Liver (tissue), 9 donors: ENCODE measurements around the gene TOMM40L. TPM values are rescaled to one million over a fixed set of nuclear protein-coding genes. Genes with fewer than 3 reads are reported as not detected.

Experiments
- DNase-seq: peaks from one replicate; pipeline ENCODE4 v3.0.0-alpha.2; 2017; ENCODE audit warnings: low spot score
- H3K27ac ChIP-seq, 2 donors: one replicate each; pipeline ENCODE4 v1.7.0; 2013; ENCODE audit warnings: inconsistent platforms in 2 of 2, low read length in 2 of 2, control low read depth in 1 of 2, low read depth in 1 of 2, mild to moderate bottlenecking in 1 of 2
- H3K27me3 ChIP-seq, 4 donors: one replicate each; pipeline versions ENCODE4 v1.6.1 to v1.7.0; 2013; ENCODE audit warnings: low read length in 3 of 4, inconsistent platforms in 1 of 4, mild to moderate bottlenecking in 1 of 4, moderate library complexity in 1 of 4; ENCODE audit not compliant: control insufficient read depth in 4 of 4, insufficient read depth in 4 of 4
- H3K36me3 ChIP-seq, 4 donors: one replicate each; pipeline versions ENCODE4 v1.6.1 to v1.7.0; 2013; ENCODE audit warnings: low read length in 3 of 4, mild to moderate bottlenecking in 3 of 4, low read depth in 1 of 4, moderate library complexity in 1 of 4; ENCODE audit not compliant: control insufficient read depth in 4 of 4, insufficient read depth in 3 of 4
- H3K4me1 ChIP-seq, 4 donors: one replicate each; pipeline versions ENCODE4 v1.6.1 to v1.7.0; 2013; ENCODE audit warnings: low read length in 3 of 4, mild to moderate bottlenecking in 3 of 4, moderate library complexity in 1 of 4; ENCODE audit not compliant: control insufficient read depth in 4 of 4, insufficient read depth in 4 of 4
- H3K4me3 ChIP-seq, 3 donors: one replicate each; pipeline versions ENCODE4 v1.6.1 to v1.7.0; 2013; ENCODE audit warnings: low read length in 3 of 3, control low read depth in 1 of 3, low read depth in 1 of 3, mild to moderate bottlenecking in 1 of 3
- H3K9ac ChIP-seq, 2 donors: one replicate each; pipeline ENCODE4 v1.7.0; 2013; ENCODE audit warnings: low read length in 2 of 2, mild to moderate bottlenecking in 2 of 2, moderate library complexity in 2 of 2, control low read depth in 1 of 2, low read depth in 1 of 2
- H3K9me3 ChIP-seq, 4 donors: one replicate each; pipeline versions ENCODE4 v1.6.1 to v1.7.0; 2013; ENCODE audit warnings: low read length in 3 of 4; ENCODE audit not compliant: control insufficient read depth in 4 of 4
- CTCF ChIP-seq: fragments of 150-350 bp; IDR thresholded peaks from 2 replicates; pipeline ENCODE4 v1.5.1; 2017; ENCODE audit warnings: improper control_type of control experiment, low read depth, low read length; ENCODE audit not compliant: missing input control
- EGR1 ChIP-seq, 2 donors: IDR thresholded peaks; 2 replicates each; pipeline ENCODE4 v1.6.1; 2016 to 2018; ENCODE audit warnings: antibody characterized with exemption in 2 of 2, low read depth in 2 of 2
- FOXA1 ChIP-seq: IDR thresholded peaks from 2 replicates; pipeline ENCODE4 v1.6.1; 2016; ENCODE audit warnings: antibody characterized with exemption
- FOXA2 ChIP-seq: IDR thresholded peaks from 2 replicates; pipeline ENCODE4 v1.6.1; 2016; ENCODE audit warnings: antibody characterized with exemption
- GABPA ChIP-seq, 2 donors: IDR thresholded peaks in 1 of 2; conservative IDR thresholded peaks in 1 of 2; 2 replicates each; pipeline ENCODE4 v1.6.1; 2016; ENCODE audit warnings: antibody characterized with exemption in 2 of 2, mild to moderate bottlenecking in 1 of 2, moderate library complexity in 1 of 2
- HNF4A ChIP-seq, 2 donors: conservative IDR thresholded peaks; 2 replicates each; pipeline ENCODE4 v1.6.1; 2016; ENCODE audit warnings: antibody characterized with exemption in 2 of 2, mild to moderate bottlenecking in 2 of 2
- HNF4G ChIP-seq: IDR thresholded peaks from 2 replicates; pipeline ENCODE4 v1.6.1; 2016; ENCODE audit warnings: antibody characterized with exemption
- JUND ChIP-seq, 2 donors: IDR thresholded peaks; 2 replicates each; pipeline ENCODE4 v1.6.1; 2016; ENCODE audit warnings: antibody characterized with exemption in 2 of 2
- MAX ChIP-seq: IDR thresholded peaks from 2 replicates; pipeline ENCODE4 v1.6.1; 2016; ENCODE audit warnings: antibody characterized with exemption
- NR2F2 ChIP-seq: IDR thresholded peaks from 2 replicates; pipeline ENCODE4 v1.6.1; 2016; ENCODE audit warnings: antibody characterized with exemption
- RAD21 ChIP-seq, 2 donors: IDR thresholded peaks; 2 replicates each; pipeline ENCODE4 v1.6.1; 2016; ENCODE audit warnings: antibody characterized with exemption in 2 of 2, mild to moderate bottlenecking in 2 of 2
- REST ChIP-seq: IDR thresholded peaks from 2 replicates; pipeline ENCODE4 v1.6.1; 2016; ENCODE audit warnings: antibody characterized with exemption, mild to moderate bottlenecking
- RXRA ChIP-seq, 2 donors: IDR thresholded peaks; 2 replicates each; pipeline ENCODE4 v1.6.1; 2017 to 2018; ENCODE audit warnings: antibody characterized with exemption in 2 of 2, mild to moderate bottlenecking in 1 of 2
- SP1 ChIP-seq: IDR thresholded peaks from 2 replicates; pipeline ENCODE4 v1.6.1; 2018; ENCODE audit warnings: antibody characterized with exemption, mild to moderate bottlenecking
- TAF1 ChIP-seq: conservative IDR thresholded peaks from 2 replicates; pipeline ENCODE4 v1.6.1; 2016; ENCODE audit warnings: antibody characterized with exemption, mild to moderate bottlenecking
- YY1 ChIP-seq: IDR thresholded peaks from 2 replicates; pipeline ENCODE4 v1.6.1; 2016; ENCODE audit warnings: antibody characterized with exemption, mild to moderate bottlenecking
- WGBS: extraction: QIAGEN DNeasy Blood & Tissue Kit; methylation state at CpG from one replicate; pipeline ENCODE4 v1.1.7; 2013; 5-methylcytosine and 5-hydroxymethylcytosine counted together
- polyA plus RNA-seq, 2 donors: library from polyadenylated mRNA; stranded (reverse) in 1 of 2; unstranded in 1 of 2; fragments of 200-250 nt in 1 of 2; fragments of >200 nt in 1 of 2; fragmentation: Nextera tagmentation in 1 of 2; extraction: Ambion mirVana in 1 of 2; gene quantifications; one replicate each; pipeline versions ENCODE4 v1.2.1 to v1.2.3, GENCODE V29; 2013 to 2015
- total RNA-seq, 2 donors: library from RNA; depleted of rRNA; stranded (reverse); fragments of >200 nt; gene quantifications; one replicate each; pipeline ENCODE4 v1.2.3, GENCODE V29; 2014
- TF ChIP-seq, protein P1 (sequence below): IDR thresholded peaks from 2 replicates; pipeline ENCODE4 v1.6.1; 2016; ENCODE audit warnings: antibody characterized with exemption
- TF ChIP-seq, protein P2 (sequence below): IDR thresholded peaks from 2 replicates; pipeline ENCODE4 v1.6.1; 2016; ENCODE audit warnings: antibody characterized with exemption
- donor health status: healthy.
- donor health status: healthy.
- donor health status: healthy.
- donor health status: healthy.
- donor health status: healthy.

The TOMM40L gene
- total and polyA plus RNA-seq, 4 donors, result 6.7 to 10.5 (median 8.9) TPM

GRCh38 chr1:161215076-161215475 lies 10.8 kb upstream of the TOMM40L start, which contains the start of gene FCER1G:
Gene FCER1G (plus strand): TSS chr1:161215295. CDS start chr1:161215322, 27 bp downstream.
- Histone ChIP-seq H3K4me1 (peaks cover 9 to 43% (median 26%) of the 10 kb centered on the region in 4 donors), H3K27me3 (no peaks in the 10 kb centered on the region), H3K4me3 (no peak within 1 kb of the TSS), H3K9me3 (no peaks in the 10 kb centered on the region), H3K36me3 (peaks cover 10 to 35% (median 33%) of the 10 kb centered on the region in 4 donors), H3K9ac (peak within 1 kb of the TSS in 1 of 2 donors; percentile 36), H3K27ac (peak within 1 kb of the TSS; percentile 9 to 100)
- WGBS, result 83% methylated on average over 10 of the region's 10 CpGs
- TF ChIP-seq HNF4G, result no peak
- TF ChIP-seq YY1, result peak; percentile 51
- DNase-seq, result no peak

- Histone ChIP-seq H3K27me3 (no peaks in the 10 kb centered on the region), H3K4me3 (peak overlapping the region in 2 of 3 donors; percentile 10 to 29), H3K36me3 (peaks cover 10 to 24% (median 21%) of the 10 kb centered on the region in 4 donors), H3K9me3 (no peaks in the 10 kb centered on the region), H3K9ac (peak overlapping the region; percentile 30 to 70), H3K4me1 (peaks cover 9 to 43% (median 22%) of the 10 kb centered on the region in 4 donors), H3K27ac (peak overlapping the region; percentile 86 to 100)
- TF ChIP-seq HNF4A (conservative IDR thresholded peaks at IDR 0.05) (peak; percentile 48 to 65), GABPA (IDR thresholded peaks at IDR 0.05 in 1 of 2, conservative IDR thresholded peaks at IDR 0.05 in 1 of 2) (peak in 1 of 2 donors; percentile 37), FOXA1 (no peak), RXRA (IDR thresholded peaks at IDR 0.05) (peak; percentile 57 to 88), CTCF (no peak), RAD21 (IDR thresholded peaks at IDR 0.05) (peak in 1 of 2 donors; percentile 15), HNF4G (peak; percentile 18), NR2F2 (no peak), TAF1 (peak; percentile 65), SP1 (peak; percentile 67), EGR1 (IDR thresholded peaks at IDR 0.05; ENCODE audit: low read depth in 2 of 2) (peak in 1 of 2 donors; percentile 33), FOXA2 (no peak), MAX (peak; percentile 71), JUND (IDR thresholded peaks at IDR 0.05) (peak in 1 of 2 donors; percentile 49), REST (peak; percentile 16), YY1 (peak; percentile 95)
- TF ChIP-seq, protein P1, sequence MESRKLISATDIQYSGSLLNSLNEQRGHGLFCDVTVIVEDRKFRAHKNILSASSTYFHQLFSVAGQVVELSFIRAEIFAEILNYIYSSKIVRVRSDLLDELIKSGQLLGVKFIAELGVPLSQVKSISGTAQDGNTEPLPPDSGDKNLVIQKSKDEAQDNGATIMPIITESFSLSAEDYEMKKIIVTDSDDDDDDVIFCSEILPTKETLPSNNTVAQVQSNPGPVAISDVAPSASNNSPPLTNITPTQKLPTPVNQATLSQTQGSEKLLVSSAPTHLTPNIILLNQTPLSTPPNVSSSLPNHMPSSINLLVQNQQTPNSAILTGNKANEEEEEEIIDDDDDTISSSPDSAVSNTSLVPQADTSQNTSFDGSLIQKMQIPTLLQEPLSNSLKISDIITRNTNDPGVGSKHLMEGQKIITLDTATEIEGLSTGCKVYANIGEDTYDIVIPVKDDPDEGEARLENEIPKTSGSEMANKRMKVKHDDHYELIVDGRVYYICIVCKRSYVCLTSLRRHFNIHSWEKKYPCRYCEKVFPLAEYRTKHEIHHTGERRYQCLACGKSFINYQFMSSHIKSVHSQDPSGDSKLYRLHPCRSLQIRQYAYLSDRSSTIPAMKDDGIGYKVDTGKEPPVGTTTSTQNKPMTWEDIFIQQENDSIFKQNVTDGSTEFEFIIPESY, result peak; percentile 80
- TF ChIP-seq, protein P2, sequence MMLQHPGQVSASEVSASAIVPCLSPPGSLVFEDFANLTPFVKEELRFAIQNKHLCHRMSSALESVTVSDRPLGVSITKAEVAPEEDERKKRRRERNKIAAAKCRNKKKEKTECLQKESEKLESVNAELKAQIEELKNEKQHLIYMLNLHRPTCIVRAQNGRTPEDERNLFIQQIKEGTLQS, result peak; percentile 85
- no peak for DNase-seq
- 20% methylated on average over 7 of the region's 7 CpGs for WGBS
Observed at GRCh38 chr1:161216945-161217712, 8.7 kb upstream of the TOMM40L start.
